Skeletal muscle cell (primary cell): ENCODE measurements around the gene FBXL7.
"Not testable (repeated sequence)": the region's sequence is repeated elsewhere in the genome, so short reads cannot be mapped to it uniquely, and the experiment has no call there.

Experiments
- DNase-seq: peaks from one replicate; pipeline ENCODE4 v3.0.0-alpha.2; 2010; ENCODE audit warnings: low read depth
- H3K4me3 ChIP-seq: 2 replicates; pipeline ENCODE4 v1.5.1; 2011; ENCODE audit warnings: low read depth, mild to moderate bottlenecking, control low read depth, low read length, moderate library complexity

The FBXL7 gene

DNA sequence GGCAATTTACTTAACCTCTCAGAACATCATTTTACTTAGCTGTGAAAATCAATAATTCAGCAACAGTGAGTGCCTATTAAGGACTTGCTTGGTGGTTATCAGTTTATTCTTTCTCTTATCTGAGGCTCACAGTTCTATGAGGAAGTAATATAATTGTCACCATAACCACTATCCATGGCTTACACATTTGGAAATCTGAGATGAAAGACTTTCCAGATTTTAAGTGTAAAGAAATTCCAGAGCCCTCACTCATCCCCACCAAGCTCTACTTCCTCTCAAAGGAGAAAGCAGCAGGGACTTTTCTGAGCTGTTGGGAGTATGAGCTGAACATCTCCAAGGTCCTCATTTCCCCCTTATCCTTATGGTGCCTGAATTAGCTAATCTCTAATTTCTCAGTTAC, 321.5 kb downstream of the FBXL7 start:
- no peak overlapping the region for H3K4me3 ChIP-seq
- DNase-seq = no peak

DNA sequence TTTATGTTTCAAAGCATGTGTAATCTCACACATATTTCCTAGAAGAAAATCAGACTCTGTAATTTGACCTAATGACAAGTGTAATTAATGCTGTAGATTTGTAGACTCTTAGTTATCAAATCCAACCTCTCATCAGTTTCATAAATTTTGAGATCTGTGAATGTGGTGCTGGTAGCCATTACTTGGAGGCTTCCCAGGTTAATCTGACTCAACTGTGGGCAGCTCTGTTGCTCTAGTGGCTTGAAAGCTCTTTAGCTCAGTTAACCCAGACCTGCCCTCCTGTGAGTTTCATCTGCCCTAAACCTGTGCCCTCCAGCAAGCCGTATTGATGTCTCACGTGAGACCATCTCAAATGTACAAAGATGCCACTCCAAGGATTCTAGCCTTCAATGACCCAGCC, 323.4 kb downstream of the FBXL7 start:
- H3K4me3 ChIP-seq = no peak overlapping the region
- no peak for DNase-seq

DNA sequence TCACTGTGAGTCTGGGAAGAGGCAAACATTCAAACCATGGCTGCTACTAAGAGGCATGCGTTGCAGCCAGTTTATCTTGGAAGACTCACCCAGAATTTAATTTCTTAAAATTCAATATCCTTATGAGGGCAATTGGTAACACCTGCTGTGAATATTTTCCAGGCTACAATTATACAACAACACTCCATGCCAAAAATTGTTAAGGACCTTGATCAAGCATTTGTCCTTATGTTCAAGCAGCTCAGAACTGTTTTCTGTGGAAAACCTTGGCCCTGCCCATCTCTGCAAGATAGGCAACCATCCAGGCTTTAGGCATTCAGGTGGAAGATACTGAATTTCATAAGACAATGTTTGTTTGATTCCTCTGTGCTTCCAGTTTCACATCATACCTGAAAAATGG, 327.8 kb downstream of the FBXL7 start:
- no peak overlapping the region for H3K4me3 ChIP-seq
- no peak for DNase-seq

GRCh38 chr5:15831408-15831807, 331.4 kb downstream of the FBXL7 start:
- H3K4me3 ChIP-seq = no peak overlapping the region
- no peak for DNase-seq

DNA sequence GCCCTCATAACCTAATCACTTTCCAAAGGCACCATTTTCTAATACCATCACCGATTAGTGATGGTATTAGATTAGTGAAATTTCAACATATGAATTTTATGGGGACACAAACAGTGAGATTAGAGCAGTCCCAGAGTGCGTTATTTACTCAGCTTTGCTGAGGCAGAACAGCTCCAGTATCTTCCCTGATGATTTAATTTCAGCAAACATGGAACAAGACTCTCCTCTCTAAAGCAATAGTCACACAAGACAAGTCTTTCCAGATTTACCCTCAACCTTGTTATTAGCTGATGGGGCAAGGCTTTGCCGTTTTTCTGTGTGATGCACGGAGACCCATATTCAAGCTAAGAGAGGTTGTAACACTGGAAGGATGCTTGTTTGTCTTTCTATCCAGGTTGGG, 333.4 kb downstream of the FBXL7 start:
- no peak overlapping the region for H3K4me3 ChIP-seq
- DNase-seq = no peak

- peak; percentile 44 for DNase-seq
- H3K4me3 ChIP-seq = no peak overlapping the region
Observed at GRCh38 chr5:15834596-15835245, 334.7 kb downstream of the FBXL7 start.

GRCh38 chr5:15835514-15835913, 335.5 kb downstream of the FBXL7 start:
- DNase-seq = no peak
- H3K4me3 ChIP-seq = no peak overlapping the region

- DNase-seq = no peak
Observed at GRCh38 chr5:15837551-15838289, 337.7 kb downstream of the FBXL7 start.

GRCh38 chr5:15844253-15844652, 344.3 kb downstream of the FBXL7 start:
- no peak for DNase-seq
- no peak overlapping the region for H3K4me3 ChIP-seq

More at GRCh38 chr5:15837551-15838289, 337.7 kb downstream of the FBXL7 start:
- no peak overlapping the region for H3K4me3 ChIP-seq

DNA sequence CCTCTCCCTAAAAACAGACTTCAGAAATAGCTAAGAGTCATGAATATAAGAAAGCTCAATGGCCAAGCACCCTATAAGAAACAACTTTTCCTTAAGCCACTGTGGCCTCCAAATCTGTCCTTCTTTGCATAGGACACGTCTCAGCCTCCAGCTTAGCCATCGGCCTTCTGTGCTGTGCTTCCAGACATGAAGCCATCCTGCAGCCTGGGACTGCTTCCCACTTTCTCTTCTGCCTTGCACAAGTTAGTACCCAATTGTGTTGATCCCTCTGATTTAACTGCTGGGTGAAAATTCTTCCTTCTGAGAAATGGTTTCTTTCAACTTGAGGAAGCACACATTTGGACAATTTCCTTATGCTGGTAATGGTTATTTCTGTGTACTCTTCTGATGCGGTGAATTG, 344.9 kb downstream of the FBXL7 start:
- DNase-seq = no peak
- H3K4me3 ChIP-seq = no peak overlapping the region

GRCh38 chr5:15850536-15850935, 350.6 kb downstream of the FBXL7 start:
- H3K4me3 ChIP-seq = no peak overlapping the region
- DNase-seq = no peak

- DNase-seq = no peak
- H3K4me3 ChIP-seq = no peak overlapping the region
Observed at GRCh38 chr5:15850939-15851341, 351.0 kb downstream of the FBXL7 start.

- DNase-seq = no peak
Observed at GRCh38 chr5:15852217-15852616, 352.2 kb downstream of the FBXL7 start.

GRCh38 chr5:15852949-15853348, 353.0 kb downstream of the FBXL7 start:
- H3K4me3 ChIP-seq = no peak overlapping the region
- no peak for DNase-seq

More at GRCh38 chr5:15852217-15852616, 352.2 kb downstream of the FBXL7 start:
- H3K4me3 ChIP-seq = no peak overlapping the region

- DNase-seq = no peak
- H3K4me3 ChIP-seq = no peak overlapping the region
Observed at GRCh38 chr5:15858326-15858725, 358.3 kb downstream of the FBXL7 start.

GRCh38 chr5:15864536-15865215, 364.7 kb downstream of the FBXL7 start:
- DNase-seq = no peak
- H3K4me3 ChIP-seq = no peak overlapping the region

GRCh38 chr5:15872259-15872658, 372.3 kb downstream of the FBXL7 start:
- not testable (repeated sequence) for H3K4me3 ChIP-seq, DNase-seq

GRCh38 chr5:15877914-15878313, 377.9 kb downstream of the FBXL7 start:
- no peak for DNase-seq
- H3K4me3 ChIP-seq = no peak overlapping the region

GRCh38 chr5:15880201-15880600, 380.2 kb downstream of the FBXL7 start:
- H3K4me3 ChIP-seq = no peak overlapping the region
- no peak for DNase-seq

DNA sequence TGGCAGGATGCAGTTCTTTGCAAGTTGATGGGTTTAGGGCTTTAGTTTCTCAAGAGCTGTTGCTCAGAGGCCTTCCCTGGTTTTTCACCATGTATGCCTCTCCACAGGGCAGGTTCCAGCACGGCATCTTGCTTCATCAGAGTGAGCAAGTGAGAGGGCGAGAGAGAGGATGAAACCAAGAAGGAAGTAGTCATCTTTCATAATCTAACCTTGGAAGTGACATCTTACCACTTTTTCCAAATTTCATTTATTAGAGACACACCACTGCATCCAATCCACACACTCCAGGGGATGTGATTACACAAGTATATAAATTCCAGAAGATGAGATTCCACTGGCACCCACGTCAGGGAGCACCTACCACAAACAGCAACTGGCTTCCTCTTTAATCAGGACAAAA, 385.2 kb downstream of the FBXL7 start:
- peak; percentile 3 for DNase-seq
- H3K4me3 ChIP-seq = no peak overlapping the region

DNA sequence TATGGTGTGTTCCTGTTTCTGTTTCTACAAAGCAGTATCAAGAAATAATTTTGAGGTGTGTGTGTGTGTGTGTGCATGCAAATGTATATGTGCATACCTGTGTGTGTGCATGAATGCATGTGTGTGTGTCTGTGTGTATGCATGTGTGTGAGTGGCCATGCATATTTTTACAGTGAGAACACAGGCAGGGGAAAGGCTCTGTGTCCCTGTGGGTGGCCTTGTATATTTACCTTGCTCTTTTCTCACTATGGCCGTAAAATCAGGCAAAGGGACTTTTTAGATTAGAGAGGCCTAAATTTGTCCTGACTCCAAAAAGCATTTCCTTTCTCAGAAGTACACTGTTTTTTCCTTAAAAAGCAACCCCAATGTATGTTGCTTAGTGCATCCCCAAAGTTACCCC, 386.2 kb downstream of the FBXL7 start:
- no peak overlapping the region for H3K4me3 ChIP-seq
- no peak for DNase-seq
